NCI-H1048 (cell line): ENCODE data around the gene TXK.

Experiments
- DNase-seq: peaks from one replicate; lab custom pipeline; 2025; lab: John Stamatoyannopoulos, UW

TXK gene

GRCh38 chr4:48049483-48049882 is 84.6 kb downstream of the TXK start:
- DNase-seq, result no peak

- no peak for DNase-seq
These were observed 86.2 kb downstream of the TXK start for GRCh38 chr4:48047896-48048295.

- no peak for DNase-seq
These were observed 86.6 kb downstream of the TXK start for GRCh38 chr4:48047421-48047844.

- DNase-seq, result no peak
These were observed 88.0 kb downstream of the TXK start for GRCh38 chr4:48046059-48046458.

- no peak for DNase-seq
These were observed 89.8 kb downstream of the TXK start for GRCh38 chr4:48044298-48044697.

- DNase-seq, result no peak
These were observed 90.5 kb downstream of the TXK start for GRCh38 chr4:48043504-48043903.

GRCh38 chr4:48042979-48043461 is 91.0 kb downstream of the TXK start:
- DNase-seq, result no peak

- DNase-seq, result no peak
These were observed 92.4 kb downstream of the TXK start for GRCh38 chr4:48041535-48042137.

- DNase-seq, result no peak
These were observed 94.5 kb downstream of the TXK start for GRCh38 chr4:48039561-48039960.

- DNase-seq, result no peak
These were observed 95.4 kb downstream of the TXK start for GRCh38 chr4:48038666-48039065.

GRCh38 chr4:48037117-48037462 is 97.0 kb downstream of the TXK start:
- no peak for DNase-seq

GRCh38 chr4:48035952-48036351 is 98.1 kb downstream of the TXK start:
- no peak for DNase-seq

- DNase-seq, result no peak
These were observed 100.1 kb downstream of the TXK start for GRCh38 chr4:48033825-48034413.

- no peak for DNase-seq
These were observed 100.6 kb downstream of the TXK start for GRCh38 chr4:48033412-48033811.

- no peak for DNase-seq
These were observed 101.3 kb downstream of the TXK start for GRCh38 chr4:48032721-48033120.

GRCh38 chr4:48031802-48032525 is 102.1 kb downstream of the TXK start:
- no peak for DNase-seq

GRCh38 chr4:48030470-48030869 is 103.6 kb downstream of the TXK start:
- DNase-seq, result no peak

GRCh38 chr4:48028696-48029095 is 105.4 kb downstream of the TXK start:
- no peak for DNase-seq

GRCh38 chr4:48027653-48028052 is 106.4 kb downstream of the TXK start:
- no peak for DNase-seq

GRCh38 chr4:48025005-48025404 is 109.0 kb downstream of the TXK start:
- no peak for DNase-seq

- no peak for DNase-seq
These were observed 109.5 kb downstream of the TXK start for GRCh38 chr4:48024522-48024921.

- no peak for DNase-seq
These were observed 111.8 kb downstream of the TXK start for GRCh38 chr4:48022192-48022799.

- DNase-seq, result no peak
These were observed 113.0 kb downstream of the TXK start for GRCh38 chr4:48021100-48021499.
